Keratinocyte (primary cell): ENCODE measurements around the gene ASCC3.

Experiments
- EZH2 ChIP-seq: IDR thresholded peaks from one replicate; pipeline ENCODE4 v1.6.1; 2012; ENCODE audit warnings: inconsistent platforms, mild to moderate bottlenecking, low read length, moderate library complexity
- TF ChIP-seq, protein P1 (sequence below), 3 experiments: IDR thresholded peaks in 1 of 3; conservative IDR thresholded peaks in 1 of 3; optimal IDR thresholded peaks in 1 of 3; 2 replicates in 2 of 3; 3 replicates in 1 of 3; pipeline versions ENCODE3 to v1.5.1; 2011; ENCODE audit warnings: low read length in 3 of 3, mild to moderate bottlenecking in 3 of 3, moderate library complexity in 2 of 3, control low read depth in 1 of 3, inconsistent platforms in 1 of 3; ENCODE audit not compliant: insufficient read depth in 2 of 3; ENCODE audit errors: extremely low read depth in 1 of 3

DNA sequence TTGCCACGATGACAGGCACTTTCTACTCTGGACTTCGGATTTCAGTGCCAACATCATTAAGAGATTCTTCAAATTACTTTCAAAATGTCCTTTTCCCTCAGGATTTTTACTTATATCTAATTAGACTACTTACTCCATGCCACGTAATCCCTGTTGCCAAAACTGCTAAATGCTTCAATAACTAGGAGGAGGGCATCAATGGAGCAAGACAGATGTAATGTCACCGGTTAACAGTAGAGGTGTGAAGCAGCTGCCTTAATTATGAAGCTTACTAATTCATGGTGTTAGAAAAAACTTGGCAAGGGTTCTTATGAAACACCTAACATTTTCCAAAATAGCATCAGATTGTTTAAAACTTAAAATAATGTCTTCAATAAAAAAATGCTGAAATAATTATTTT lies 305.2 kb downstream of the ASCC3 start:
- TF ChIP-seq, protein P1, sequence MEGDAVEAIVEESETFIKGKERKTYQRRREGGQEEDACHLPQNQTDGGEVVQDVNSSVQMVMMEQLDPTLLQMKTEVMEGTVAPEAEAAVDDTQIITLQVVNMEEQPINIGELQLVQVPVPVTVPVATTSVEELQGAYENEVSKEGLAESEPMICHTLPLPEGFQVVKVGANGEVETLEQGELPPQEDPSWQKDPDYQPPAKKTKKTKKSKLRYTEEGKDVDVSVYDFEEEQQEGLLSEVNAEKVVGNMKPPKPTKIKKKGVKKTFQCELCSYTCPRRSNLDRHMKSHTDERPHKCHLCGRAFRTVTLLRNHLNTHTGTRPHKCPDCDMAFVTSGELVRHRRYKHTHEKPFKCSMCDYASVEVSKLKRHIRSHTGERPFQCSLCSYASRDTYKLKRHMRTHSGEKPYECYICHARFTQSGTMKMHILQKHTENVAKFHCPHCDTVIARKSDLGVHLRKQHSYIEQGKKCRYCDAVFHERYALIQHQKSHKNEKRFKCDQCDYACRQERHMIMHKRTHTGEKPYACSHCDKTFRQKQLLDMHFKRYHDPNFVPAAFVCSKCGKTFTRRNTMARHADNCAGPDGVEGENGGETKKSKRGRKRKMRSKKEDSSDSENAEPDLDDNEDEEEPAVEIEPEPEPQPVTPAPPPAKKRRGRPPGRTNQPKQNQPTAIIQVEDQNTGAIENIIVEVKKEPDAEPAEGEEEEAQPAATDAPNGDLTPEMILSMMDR (optimal IDR thresholded peaks at IDR 0.05 in 1 of 3, IDR thresholded peaks at IDR 0.05 in 1 of 3, conservative IDR thresholded peaks at IDR 0.05 in 1 of 3; ENCODE audit: extremely low read depth in 1 of 3, insufficient read depth in 2 of 3, low read length in 3 of 3), result no peak
- TF ChIP-seq EZH2, result no peak
